Left renal pelvis (tissue), 4 donors: ENCODE results near the gene GABRQ. TPM values are rescaled to one million over a fixed set of nuclear protein-coding genes. Genes with fewer than 3 reads are reported as not detected.

Experiments
- DNase-seq, 4 donors: peaks; one replicate each; pipeline ENCODE4 v3.0.0-alpha.2; 2013; ENCODE audit warnings: low read depth in 4 of 4, low spot score in 3 of 4
- polyA plus RNA-seq, 4 donors: library from polyadenylated mRNA; unstranded; fragments of 120-200 nt; gene quantifications; one replicate each; pipeline ENCODE4 v1.2.1, GENCODE V29; 2013; ENCODE audit not compliant: insufficient read length in 4 of 4

The GABRQ gene
- 1 to 10 TPM; 1.1 to 3.3 (median 1.8) TPM for polyA plus RNA-seq

- peak; percentile 20 to 45 (median 24) for DNase-seq
Observed at GRCh38 chrX:152637649-152638442, at the start of gene GABRQ. Gene GABRQ (plus strand): TSS chrX:152637895. CDS start chrX:152638203, 308 bp downstream.

GRCh38 chrX:152588206-152588605 is 49.5 kb upstream of the GABRQ start:
- DNase-seq: no peak

- no peak for DNase-seq
Observed at GRCh38 chrX:152600853-152601633, 36.7 kb upstream of the GABRQ start.

- no peak for DNase-seq
Observed at GRCh38 chrX:152601848-152602616, 35.7 kb upstream of the GABRQ start.

GRCh38 chrX:152614791-152615190 is 22.9 kb upstream of the GABRQ start:
- DNase-seq: no peak

GRCh38 chrX:152619897-152620296 is 17.8 kb upstream of the GABRQ start:
- DNase-seq: no peak

- no peak for DNase-seq
Observed at GRCh38 chrX:152632445-152633097, 5.1 kb upstream of the GABRQ start.

- DNase-seq: peak in 1 of 4 donors; percentile 20
Observed at GRCh38 chrX:152635941-152636340, 1.8 kb upstream of the GABRQ start.

GRCh38 chrX:152638443-152638904 is 779 bp downstream of the GABRQ start:
- DNase-seq: no peak

- no peak for DNase-seq
Observed at GRCh38 chrX:152639426-152639825, 1.7 kb downstream of the GABRQ start.

- no peak for DNase-seq
Observed at GRCh38 chrX:152640034-152640818, 2.5 kb downstream of the GABRQ start.

- no peak for DNase-seq
Observed at GRCh38 chrX:152641256-152641875, 3.7 kb downstream of the GABRQ start.

- DNase-seq: no peak
Observed at GRCh38 chrX:152641996-152642395, 4.3 kb downstream of the GABRQ start.

- DNase-seq: no peak
Observed at GRCh38 chrX:152642931-152643564, 5.4 kb downstream of the GABRQ start.

- DNase-seq: no peak
Observed at GRCh38 chrX:152646961-152647360, 9.3 kb downstream of the GABRQ start.

- DNase-seq: no peak
Observed at GRCh38 chrX:152647978-152648377, 10.3 kb downstream of the GABRQ start.

- no peak for DNase-seq
Observed at GRCh38 chrX:152652060-152652459, 14.4 kb downstream of the GABRQ start.

GRCh38 chrX:152652467-152652866 is 14.8 kb downstream of the GABRQ start:
- no peak for DNase-seq

- DNase-seq: no peak
Observed at GRCh38 chrX:152656087-152656486, 18.4 kb downstream of the GABRQ start.
